ENCODE results near the gene KIF25.

Gene KIF25

GRCh38 chr6:168017629-168018028, 20.2 kb downstream of the KIF25 start:
- no peak for DNase-seq (ENCODE audit: low read depth)

- no peak for DNase-seq (ENCODE audit: low read depth)
Observed at GRCh38 chr6:168018664-168019063, 21.2 kb downstream of the KIF25 start.

- no peak for DNase-seq (ENCODE audit: low read depth)
Observed at GRCh38 chr6:168020242-168020641, 22.8 kb downstream of the KIF25 start.

- DNase-seq (ENCODE audit: low read depth), result no peak
Observed at GRCh38 chr6:168021581-168021980, 24.1 kb downstream of the KIF25 start.

GRCh38 chr6:168022488-168023321, 25.2 kb downstream of the KIF25 start:
- no peak for DNase-seq (ENCODE audit: low read depth)

GRCh38 chr6:168024951-168025510, 27.6 kb downstream of the KIF25 start:
- DNase-seq (ENCODE audit: low read depth), result no peak

- no peak for DNase-seq (ENCODE audit: low read depth)
Observed at GRCh38 chr6:168025831-168026710, 28.6 kb downstream of the KIF25 start.

- DNase-seq (ENCODE audit: low read depth), result no peak
Observed at GRCh38 chr6:168026925-168027324, 29.5 kb downstream of the KIF25 start.

GRCh38 chr6:168027521-168027920, 30.1 kb downstream of the KIF25 start:
- no peak for DNase-seq (ENCODE audit: low read depth)

- no peak for DNase-seq (ENCODE audit: low read depth)
Observed at GRCh38 chr6:168028181-168028580, 30.7 kb downstream of the KIF25 start.

GRCh38 chr6:168029459-168030217, 32.2 kb downstream of the KIF25 start:
- DNase-seq (ENCODE audit: low read depth), result no peak

GRCh38 chr6:168030218-168030746, 32.8 kb downstream of the KIF25 start:
- DNase-seq (ENCODE audit: low read depth), result no peak

- no peak for DNase-seq (ENCODE audit: low read depth)
Observed at GRCh38 chr6:168030908-168031307, 33.4 kb downstream of the KIF25 start.

- DNase-seq (ENCODE audit: low read depth), result peak; percentile 35
Observed at GRCh38 chr6:168031411-168031971, 34.0 kb downstream of the KIF25 start.

GRCh38 chr6:168032005-168032760, 34.7 kb downstream of the KIF25 start:
- peak; percentile 40 for DNase-seq (ENCODE audit: low read depth)

GRCh38 chr6:168033791-168034190, 36.3 kb downstream of the KIF25 start:
- DNase-seq (ENCODE audit: low read depth), result no peak

GRCh38 chr6:168034537-168034936, 37.1 kb downstream of the KIF25 start:
- no peak for DNase-seq (ENCODE audit: low read depth)

GRCh38 chr6:168035098-168035660, 37.7 kb downstream of the KIF25 start:
- DNase-seq (ENCODE audit: low read depth), result peak; percentile 16

GRCh38 chr6:168035661-168036545, 38.4 kb downstream of the KIF25 start:
- DNase-seq (ENCODE audit: low read depth), result no peak

Measured in GM04504 (cell line).